GM13976 (cell line): ENCODE results near the gene MUSTN1.

Experiments
- DNase-seq: peaks from one replicate; pipeline ENCODE4 v3.0.0; 2012; ENCODE audit warnings: low spot score
- CTCF ChIP-seq: IDR thresholded peaks from 2 replicates; pipeline ENCODE4 v1.5.1; 2012; ENCODE audit warnings: borderline replicate concordance, mild to moderate bottlenecking; ENCODE audit not compliant: insufficient read depth; ENCODE audit errors: extremely low read depth, missing control alignments, control extremely low read depth
- in situ Hi-C: fragments of 300-500 bp; cut with MboI; formaldehyde crosslinking; loops from one replicate; pipeline ENCODE4 v1.12.0; 2022; ENCODE audit warnings: low sequenced_read_pairs, mixed read lengths, inconsistent platforms; ENCODE audit not compliant: unreplicated experiment

Gene MUSTN1

GRCh38 chr3:52830535-52831258 lies 4.1 kb downstream of the MUSTN1 start, which contains the start of gene ITIH4:
TSS of gene ITIH4 (minus strand) at chr3:52830672. CDS start at chr3:52830642, 30 bp downstream.
- in situ Hi-C loops = no loop called here
- TF ChIP-seq CTCF = no peak
- no peak for DNase-seq

- in situ Hi-C loops = no loop called here
- no peak for TF ChIP-seq CTCF
- DNase-seq = no peak
Observed at GRCh38 chr3:52829906-52830463, 4.8 kb downstream of the MUSTN1 start.

GRCh38 chr3:52829482-52829881 lies 5.3 kb downstream of the MUSTN1 start:
- in situ Hi-C loops = no loop called here
- DNase-seq = no peak
- no peak for TF ChIP-seq CTCF

- no peak for TF ChIP-seq CTCF
- DNase-seq = no peak
- in situ Hi-C loops = no loop called here
Observed at GRCh38 chr3:52827866-52828376, 6.9 kb downstream of the MUSTN1 start.

- TF ChIP-seq CTCF = no peak
- in situ Hi-C loops = no loop called here
- DNase-seq = no peak
Observed at GRCh38 chr3:52827441-52827840, 7.4 kb downstream of the MUSTN1 start.

GRCh38 chr3:52824037-52824436 lies 10.8 kb downstream of the MUSTN1 start:
- DNase-seq = no peak
- TF ChIP-seq CTCF = no peak
- in situ Hi-C loops = no loop called here
